Right hindlimb (tissue), 1 donor: ENCODE measurements around the gene SNX5.

Experiments used
- DNase-seq: peaks from one replicate; pipeline ENCODE4 v3.0.0-alpha.2; 2018

Gene SNX5

DNA sequence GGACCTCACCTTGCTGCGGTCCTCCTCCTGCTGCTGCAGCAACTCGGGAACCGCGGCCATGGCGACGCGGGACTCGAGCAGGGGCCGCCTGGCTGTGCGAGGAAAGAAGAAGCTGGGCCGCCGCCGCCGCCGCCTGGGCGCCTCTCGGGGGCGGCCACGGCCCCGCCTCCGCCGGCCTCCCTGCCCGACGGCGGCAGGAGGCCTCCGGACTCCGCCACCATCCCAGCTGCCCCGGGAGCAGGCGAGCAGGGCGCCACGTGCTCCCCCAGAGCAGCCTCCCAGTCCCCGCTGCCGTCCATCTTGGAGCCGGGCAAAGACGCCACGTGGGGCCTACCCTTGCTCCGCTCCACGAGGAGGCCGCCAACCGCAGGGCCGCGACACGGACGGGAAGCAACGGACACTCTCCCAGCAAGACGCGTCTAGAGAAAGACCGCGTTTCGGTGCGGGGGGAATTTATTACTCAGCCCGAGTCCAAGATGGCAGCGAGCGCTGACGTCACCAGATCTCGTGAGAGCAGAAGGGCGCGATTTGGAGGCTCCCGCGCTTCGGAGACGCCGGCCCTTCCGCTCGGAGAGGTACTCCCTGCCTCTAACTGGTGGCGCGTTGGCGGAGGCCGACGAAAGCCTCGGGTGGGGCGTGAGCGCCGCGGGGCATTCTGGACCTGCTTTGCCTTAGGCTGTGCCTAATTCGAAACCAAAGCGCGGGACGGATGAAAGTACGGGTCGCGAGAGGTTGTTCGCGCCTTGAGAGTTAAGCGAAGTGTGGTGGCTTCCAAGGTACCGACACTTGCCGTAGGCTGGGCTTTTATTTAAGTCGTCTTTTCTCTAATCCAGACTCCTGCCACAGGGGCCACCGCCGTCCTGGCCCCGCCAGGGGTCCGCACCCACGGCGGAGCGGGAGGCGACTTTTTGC, at the start of gene SNX5, which contains the start of gene MGME1:
Gene SNX5, minus strand, starts transcription at position 429 of the 912 bp plus-strand sequence. Its CDS starts 369 bp downstream, at position 60.
Gene MGME1, plus strand, starts transcription at position 653 of the 912 bp plus-strand sequence. CDS start 842 bp downstream, outside the sequence.
- peak; percentile 100 for DNase-seq

DNA sequence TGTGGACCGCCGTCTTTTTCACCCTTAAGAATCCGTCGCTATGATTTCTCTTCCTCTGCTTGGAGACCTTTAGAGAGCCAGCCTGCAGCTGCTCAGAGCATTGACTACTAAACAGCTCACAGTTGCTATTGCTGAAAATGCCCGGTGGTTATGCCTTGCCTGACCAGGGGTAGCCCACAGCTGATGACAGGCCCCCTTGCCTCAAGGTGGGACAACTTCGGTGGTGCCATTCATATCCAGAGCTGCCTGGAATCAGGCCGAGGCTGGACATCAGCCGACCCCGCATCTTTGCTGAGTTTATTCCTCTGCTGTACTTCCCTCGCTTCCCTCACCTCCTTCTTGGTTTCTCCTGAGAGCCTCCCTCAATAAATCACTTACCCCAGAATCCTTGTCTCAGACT, 49.5 kb upstream of the SNX5 start:
- DNase-seq = no peak

DNA sequence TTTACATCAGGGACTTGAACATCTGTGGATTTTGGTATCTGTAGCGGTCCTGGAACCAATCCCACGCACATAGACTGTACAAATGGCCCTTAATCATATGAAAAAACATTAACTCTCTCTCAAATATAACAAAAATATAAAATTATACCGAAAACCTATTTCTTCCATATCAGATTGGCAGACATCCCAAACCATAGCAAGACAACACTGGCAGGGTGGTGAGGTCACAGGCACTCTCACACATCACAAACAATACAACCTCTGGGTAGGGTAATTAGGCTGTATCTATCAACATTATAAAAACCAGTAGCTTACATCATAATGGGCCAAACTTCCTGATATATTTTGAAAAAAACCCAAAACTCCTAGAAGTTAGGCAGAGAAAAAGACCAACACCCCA, 48.2 kb upstream of the SNX5 start:
- DNase-seq = no peak

DNA sequence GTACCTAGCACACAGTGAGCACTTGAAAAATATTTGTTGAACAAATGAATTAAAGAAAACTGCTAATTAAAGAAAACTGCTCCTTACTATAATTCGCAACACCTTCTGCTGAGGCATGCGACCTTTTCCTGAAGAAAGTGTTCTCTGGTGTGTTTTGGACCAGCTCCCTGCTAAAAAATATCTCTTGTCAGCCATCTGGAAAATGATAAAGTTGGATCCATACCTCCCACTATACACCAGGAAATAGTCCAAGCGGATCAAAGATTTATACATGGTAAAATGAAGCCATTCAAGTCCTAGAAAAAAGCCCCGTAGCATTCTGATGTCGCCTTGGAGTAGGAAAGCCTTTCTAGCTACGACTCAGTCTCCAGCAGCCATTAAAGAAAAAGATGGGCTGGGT, 45.8 kb upstream of the SNX5 start:
- no peak for DNase-seq

DNA sequence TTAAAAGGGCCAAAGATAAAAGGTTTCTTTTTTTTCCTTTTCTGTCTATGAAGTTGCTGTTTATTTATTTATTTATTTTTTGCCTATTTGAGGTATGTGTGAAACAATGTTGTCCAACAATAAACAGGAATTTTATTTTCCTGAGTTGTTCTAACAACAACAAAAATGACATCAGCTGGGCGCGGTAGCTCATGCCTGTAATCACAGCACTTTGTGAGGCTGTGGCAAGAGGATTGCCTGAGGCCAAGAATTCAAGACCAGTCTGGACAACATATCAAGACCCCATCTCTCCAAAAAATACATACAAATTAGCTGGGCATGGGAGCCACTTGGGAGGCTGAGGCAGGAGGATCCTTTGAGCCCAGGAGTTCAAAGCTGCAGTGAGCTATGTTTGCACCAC, 44.3 kb upstream of the SNX5 start:
- no peak for DNase-seq

DNA sequence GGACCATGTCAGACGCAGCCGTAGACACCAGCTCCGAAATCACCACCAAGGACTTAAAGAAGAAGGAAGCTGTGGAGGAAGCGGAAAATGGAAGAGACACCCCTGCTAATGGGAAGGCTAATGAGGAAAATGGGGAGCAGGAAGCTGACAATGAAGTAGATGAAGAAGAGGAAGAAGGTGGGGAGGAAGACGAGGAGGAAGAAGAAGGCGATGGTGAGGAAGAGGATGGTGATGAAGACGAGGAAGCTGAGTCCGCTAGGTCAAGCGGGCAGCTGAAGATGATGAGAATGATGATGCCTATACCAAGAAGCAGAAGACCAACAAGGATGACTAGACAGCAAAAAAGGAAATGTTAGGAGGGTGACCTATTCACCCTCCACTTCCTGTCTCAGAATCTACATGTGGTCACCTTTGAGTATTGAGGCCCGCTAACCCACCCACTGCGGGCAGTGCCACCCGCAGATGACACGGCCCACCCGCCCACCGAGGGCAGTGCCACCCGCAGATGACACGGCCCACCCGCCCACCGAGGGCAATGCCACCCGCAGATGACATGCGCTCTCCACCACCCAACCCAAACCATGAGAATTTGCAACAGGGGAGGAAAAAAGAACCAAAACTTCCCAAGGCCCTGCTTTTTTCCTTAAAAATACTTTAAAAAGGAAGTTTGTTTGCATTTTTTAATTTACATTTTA, 43.5 kb upstream of the SNX5 start:
- no peak for DNase-seq

DNA sequence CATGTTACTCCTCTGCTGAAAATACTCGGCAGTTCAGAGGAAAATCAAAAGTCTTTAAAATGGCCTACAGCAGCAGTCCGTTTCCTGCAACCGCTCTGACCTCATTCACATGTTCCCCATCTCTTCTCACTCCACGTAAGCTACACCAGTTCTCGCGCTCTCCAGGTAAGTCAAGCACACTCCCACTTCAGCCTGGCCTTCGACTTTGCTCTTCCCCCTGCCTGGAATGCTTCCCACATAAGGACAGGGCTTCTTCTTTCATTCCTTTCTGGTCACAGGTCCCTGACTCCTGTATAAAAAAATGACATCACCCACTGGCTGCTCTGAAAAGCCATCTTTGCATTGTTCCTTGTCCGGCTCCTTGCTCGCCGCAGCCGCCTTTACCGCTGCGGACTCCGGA, 42.9 kb upstream of the SNX5 start:
- DNase-seq = no peak

DNA sequence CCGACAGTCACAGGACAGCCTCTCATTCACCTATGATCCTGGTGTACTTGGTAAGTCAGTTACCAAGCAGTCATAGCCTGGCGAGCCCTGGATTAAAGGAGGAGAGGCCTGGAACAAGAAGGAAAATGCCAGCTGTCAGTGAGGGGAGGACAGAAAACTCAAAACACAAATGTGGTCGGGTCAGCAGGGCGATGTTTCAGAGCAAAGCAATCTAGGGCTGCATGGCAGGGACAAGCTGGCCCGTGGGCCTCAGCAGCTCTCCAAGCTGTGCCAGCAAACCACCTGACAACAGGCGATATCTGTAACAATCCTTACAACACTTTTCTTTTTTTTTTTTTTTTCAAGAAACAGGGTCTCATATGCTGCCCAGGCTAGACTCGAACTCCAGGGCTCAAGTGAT, 40.5 kb upstream of the SNX5 start:
- DNase-seq = no peak

DNA sequence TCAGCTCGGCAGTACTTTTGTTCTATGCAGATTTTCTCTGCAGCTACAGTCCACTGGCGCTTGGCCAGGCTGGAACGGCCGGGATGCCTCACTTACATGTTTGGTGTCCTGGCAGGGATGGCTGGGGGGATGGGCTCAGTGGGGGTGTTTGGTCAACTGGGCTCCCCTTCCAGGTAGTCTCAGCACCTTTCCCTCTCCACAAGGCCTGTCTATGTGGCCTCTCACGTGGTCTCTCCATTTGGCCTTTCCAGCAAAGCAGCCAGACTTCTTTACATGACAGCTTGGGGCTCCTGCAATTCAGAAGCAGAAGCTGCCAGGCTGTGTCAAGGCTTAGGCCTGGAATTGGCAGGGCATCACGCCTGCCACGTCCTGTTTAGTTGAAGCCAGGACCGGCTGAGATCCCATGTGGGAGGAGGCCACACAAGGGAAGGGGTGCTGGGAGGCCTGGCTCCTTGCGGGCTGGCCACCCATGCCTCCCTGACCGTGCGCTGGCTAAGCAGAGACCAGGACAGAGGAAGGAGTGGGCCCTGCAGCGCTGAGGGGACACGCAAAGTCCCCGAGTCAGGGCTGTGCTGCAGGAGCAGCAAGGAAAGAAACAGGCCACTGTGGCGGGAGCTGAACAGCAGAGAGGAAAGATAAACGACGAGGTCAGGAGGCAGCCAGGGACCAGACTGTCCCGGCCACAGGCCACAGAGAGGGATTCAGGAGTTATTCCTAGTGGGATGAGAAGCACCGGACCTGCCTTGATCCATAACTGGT, 39.1 kb upstream of the SNX5 start:
- DNase-seq = peak; percentile 43

DNA sequence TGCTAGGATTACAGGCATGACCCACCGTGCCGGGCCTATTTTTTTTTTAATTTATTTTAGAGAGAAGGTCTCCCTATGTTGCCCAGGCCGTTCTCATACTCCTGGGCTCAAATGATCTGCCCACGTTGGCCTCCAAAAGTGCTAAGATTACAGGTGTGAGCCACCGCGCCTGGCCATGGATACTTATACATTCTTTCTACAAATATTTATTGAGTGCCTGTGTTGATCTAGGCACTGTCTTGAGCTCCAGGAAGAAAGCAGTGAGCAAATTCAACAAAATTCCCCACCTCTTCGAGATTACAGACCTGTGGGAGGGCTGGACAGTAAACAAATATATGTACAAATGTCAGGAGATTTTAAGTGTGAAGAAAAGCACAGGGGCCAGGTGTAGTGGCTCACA, 38.1 kb upstream of the SNX5 start:
- no peak for DNase-seq

DNA sequence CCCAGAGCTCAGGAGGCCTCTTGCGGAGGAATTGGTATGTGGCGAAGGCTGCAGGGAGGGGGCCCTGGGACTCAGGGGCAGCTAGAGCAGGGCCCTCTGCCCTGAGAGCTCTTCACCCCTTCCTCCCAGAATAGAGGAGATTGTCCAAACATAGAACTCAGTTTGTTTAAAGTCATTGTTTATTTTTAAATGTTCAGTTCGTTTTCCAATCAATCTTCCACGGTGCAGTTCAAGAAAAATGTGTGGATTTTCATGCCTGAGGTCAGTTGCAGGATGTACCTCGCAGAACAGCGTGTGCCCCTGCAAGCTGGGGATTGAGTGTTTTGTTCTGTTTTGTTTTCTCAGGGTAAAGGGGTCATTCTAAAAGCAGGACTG, 37.4 kb upstream of the SNX5 start:
- no peak for DNase-seq

DNA sequence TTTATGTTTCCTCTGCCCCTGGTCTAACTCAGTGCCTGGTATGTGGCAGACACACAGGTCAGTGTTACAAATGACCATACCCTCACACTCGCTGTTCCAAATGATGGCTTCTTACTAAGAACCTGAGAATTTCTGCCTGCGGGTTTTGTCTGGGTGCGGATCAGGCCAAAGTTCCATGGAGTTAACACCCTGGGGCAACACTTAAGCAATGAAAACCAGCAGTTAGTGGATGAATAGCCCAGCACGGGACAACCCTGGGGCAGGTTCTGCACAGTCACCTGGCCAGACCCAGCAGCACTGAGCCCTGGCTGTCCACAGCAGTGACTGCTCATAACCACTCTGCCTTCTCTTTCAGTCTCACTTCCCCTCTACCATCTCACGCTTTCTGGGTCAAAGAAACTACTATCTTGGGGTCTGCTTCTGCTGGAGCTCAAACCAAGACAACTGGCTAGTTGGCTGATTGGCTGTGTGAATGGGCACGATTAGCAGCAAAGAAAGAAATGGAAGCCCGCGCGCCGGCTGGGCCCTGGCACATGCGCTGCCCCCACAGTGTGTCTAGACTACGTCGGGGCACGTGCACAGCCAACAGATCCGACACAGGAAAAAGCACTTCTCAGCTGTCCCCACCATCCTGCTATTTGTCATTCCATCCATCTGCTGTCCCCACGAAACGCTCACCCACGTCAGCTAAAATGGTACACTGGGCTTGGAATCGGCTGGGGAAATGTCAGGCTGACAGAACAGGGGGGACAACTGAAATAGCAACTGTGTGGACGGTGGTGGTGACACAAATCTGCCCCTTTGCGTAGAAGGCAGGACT, 36.8 kb upstream of the SNX5 start:
- no peak for DNase-seq

DNA sequence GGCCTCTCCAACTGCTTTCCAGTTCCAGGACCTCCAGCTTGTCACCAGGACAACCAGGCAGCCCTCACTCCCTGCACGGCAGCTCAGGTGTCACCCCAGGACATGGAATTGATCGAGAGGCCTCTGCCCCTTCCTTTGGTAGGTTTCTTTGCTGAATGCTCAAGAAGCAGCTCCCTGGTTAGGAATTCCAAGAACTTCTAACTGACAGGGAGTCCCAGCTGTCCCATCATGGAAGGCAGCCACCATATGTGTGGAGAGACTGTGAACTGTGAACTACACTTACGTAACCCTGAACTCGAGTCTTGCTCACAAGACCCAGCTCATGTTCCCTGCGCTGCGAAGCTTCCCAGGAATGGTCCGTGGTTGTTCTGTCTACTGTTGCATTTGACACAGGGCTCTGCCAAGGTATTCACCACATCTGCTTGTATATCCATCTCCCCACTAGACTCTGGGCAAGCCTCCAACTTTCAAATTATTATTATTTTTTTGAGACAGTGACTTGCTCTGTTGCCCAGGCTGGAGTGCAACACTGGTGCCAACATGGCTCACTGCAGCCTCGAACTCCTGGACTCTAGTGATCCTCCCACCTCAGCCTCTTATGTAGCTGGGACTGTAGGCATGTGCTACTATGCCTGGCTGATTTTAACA, 35.9 kb upstream of the SNX5 start:
- DNase-seq = peak; percentile 57

DNA sequence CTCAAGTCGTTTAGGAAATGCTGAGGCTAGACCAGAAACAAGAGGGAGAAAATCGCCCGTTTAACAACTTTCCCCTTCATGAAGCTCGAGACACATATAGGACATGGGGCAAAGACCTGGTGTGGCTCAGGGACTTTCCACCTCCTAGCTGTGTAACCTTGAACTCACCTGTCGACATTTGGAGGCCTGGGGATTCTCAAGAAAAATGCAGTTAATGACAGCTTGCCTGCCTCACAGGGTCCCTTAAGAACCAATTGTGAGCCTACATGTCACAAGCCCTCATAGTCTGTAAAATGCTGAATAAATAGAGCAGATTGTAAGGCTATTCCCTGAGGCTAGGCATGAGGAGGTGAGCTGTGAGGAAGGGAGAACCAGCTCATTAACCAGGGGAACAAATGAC, 35.3 kb upstream of the SNX5 start:
- no peak for DNase-seq

DNA sequence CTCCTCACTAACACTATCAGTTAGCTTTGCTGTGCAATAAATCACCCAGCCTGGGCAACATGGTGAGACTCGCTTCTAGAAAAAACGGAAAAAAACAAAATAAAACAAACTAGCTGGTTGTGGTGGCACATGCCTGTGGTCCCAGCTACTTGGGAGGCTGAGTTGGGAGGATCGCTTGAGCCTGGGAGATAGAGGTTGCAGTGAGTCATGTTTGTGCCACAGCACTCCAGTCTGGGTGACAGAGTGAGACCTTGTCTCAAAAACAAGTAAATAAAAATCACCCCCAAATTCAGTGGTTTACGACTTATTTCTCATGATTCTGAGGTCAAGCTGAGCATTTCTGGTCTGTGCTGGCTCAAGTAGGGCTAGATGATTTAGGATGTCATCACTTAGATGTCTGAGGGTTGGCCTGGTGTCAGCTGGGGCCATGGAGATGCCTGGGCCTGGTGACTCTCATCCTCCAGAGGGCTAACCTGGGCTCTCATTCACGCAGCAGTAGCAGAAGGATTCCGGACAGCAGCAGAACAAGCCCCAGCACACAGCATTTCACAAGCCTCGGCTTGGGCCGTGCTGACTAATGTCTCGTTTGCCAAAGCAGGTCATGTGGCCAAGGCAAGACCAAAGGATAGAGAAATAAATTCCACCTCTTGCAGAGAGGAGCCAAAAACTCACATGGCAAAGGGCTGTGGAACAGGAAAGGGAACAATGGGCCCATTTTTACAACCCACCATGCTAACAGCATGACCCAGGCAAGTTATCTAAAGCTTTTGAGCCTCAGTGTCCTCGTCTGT, 32.7 kb upstream of the SNX5 start:
- DNase-seq = peak; percentile 30

DNA sequence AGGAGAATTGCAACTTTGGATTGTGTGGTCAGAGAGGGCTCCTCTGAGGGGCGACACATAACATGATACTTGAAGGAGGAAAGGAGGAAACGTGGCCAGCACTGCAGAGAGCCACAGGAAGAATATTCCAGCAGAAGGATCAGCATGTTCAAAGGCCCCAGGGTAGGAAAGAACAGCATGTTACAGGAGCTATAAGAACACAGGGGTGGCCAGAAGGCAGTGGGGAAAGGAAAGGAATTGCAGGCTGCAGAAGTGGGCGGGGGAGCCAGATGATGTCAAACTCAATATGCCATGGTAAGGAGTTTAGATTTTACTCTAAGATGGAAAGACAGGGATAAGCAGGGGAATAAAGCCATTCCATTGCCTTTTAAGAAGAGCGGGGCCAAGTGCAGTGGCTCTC, 31.0 kb upstream of the SNX5 start:
- DNase-seq = no peak

DNA sequence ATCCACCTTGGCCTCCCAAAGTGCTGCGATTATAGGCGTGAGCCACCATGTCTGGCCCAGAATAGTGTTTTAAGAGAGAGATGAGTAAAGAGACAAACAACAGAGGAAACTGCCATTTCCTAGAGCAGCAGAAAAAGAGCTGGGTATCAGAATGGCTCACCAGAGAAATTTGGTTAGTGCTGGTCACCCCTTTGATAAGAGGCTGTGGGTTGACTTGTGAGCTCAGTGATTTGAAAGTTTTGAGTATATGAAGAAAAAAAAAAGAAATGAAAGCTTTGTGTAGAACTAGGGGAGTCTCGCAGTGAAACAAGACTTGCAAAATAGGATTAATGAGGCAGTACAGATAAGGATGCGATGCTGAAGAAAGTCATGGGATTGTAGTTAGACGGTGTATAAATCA, 29.9 kb upstream of the SNX5 start:
- DNase-seq = no peak

DNA sequence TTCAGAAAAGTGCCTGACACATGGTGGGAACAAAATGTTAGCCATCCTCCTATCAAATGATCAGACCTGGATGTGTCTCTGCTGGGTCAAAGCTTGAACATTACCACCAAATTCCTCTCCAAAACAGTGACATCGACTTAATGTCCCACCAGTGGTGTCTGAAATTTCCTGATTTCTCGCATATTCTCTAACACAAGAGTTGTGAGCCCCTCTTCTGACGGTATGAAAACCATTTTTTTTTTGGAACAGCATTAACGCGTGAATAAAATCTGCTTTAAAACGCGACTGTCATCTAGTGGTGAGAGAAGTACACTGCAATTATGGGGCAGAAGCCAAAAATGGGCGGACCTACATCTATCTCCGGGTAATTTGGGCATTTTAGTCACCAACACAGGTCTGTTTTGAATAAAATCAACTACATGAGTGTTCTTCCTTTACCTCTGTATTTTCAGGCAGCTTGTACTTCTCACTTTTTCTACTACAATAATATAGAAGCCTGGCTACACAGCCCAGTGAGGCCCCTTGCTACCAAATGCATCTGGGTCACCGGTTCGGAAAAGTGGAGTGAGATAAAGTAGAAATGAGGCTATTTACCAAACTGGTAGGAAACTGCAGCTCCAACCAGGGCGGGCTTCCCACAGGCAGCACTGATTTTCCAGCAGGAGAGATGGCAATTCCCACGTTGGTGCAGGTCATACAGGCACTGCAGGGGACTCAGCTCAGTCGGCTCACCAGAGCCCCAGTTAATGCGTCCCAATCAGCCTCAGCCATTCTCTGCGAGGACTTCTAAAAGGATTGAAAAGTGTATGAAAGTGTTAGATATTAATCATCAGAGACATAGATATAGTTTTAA, 27.6 kb upstream of the SNX5 start:
- DNase-seq = peak; percentile 66

DNA sequence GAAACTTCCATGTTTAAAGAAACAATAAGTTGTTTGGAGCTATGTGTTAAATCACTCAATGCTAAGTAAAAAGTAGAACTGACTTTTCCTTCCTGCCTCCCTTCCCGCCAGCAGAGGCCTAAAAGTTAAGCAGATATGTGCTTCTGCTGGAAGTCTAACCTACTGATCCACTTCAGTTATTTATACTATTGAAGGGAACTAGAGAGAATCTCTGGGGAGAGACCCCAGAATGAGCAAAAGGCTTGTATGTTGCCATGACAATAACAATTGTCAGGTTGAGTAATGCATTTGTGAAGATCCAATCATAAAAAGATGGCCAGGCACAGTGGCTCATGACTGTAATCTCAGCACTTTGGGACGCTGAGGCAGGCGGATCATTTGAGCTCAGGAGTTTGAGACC, 25.0 kb upstream of the SNX5 start:
- no peak for DNase-seq

DNA sequence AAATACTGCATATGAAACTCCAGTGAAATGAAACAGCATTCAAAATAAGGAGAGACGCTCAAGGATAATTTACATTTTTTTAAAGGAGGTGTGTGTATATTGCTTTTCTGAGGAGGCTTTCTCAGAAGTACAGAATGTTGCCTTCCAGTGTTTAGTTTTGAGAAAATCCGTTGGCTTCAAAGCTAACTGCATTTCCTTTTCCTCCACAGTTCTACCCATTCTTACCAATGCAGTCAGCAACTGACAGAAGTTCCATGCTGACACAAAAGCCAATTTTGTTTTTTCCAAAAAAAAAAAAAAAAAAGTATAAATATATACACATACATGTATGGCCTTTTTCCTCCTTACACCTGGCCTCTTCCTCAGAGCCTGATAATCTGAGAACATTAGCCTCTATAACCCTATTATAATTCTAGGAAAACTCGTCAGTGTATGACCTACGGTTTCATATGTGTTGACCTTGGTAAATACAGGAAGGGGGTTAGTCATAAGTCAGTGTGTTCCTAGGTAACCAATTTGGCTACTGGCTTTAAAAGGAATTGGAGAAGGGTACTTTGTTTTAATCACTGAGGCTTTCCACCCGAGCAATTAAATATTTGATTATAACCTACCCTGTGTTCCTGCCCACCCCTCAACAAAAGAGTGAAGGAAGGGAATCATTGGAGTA, 24.4 kb upstream of the SNX5 start:
- no peak for DNase-seq
